ENCODE results near the gene ZNF747.

The ZNF747 gene

GRCh38 chr16:30553393-30553899 lies 18.8 kb upstream of the ZNF747 start:
- TF ChIP-seq CTCF (IDR thresholded peaks at IDR 0.05; ENCODE audit: borderline replicate concordance, control extremely low read depth, extremely low read depth, insufficient read depth, missing control alignments) = no peak
- in situ Hi-C loops (cut with MboI; ENCODE audit: low sequenced_read_pairs, unreplicated experiment) = no loop called here
- no peak for DNase-seq (ENCODE audit: low spot score)

- in situ Hi-C loops (cut with MboI; ENCODE audit: low sequenced_read_pairs, unreplicated experiment) = no loop called here
- no peak for TF ChIP-seq CTCF (IDR thresholded peaks at IDR 0.05; ENCODE audit: borderline replicate concordance, control extremely low read depth, extremely low read depth, insufficient read depth, missing control alignments)
- no peak for DNase-seq (ENCODE audit: low spot score)
These were observed 18.3 kb upstream of the ZNF747 start for GRCh38 chr16:30552956-30553355.

GRCh38 chr16:30551781-30552180 lies 17.1 kb upstream of the ZNF747 start:
- TF ChIP-seq CTCF (IDR thresholded peaks at IDR 0.05; ENCODE audit: borderline replicate concordance, control extremely low read depth, extremely low read depth, insufficient read depth, missing control alignments) = no peak
- peak; percentile 72 for DNase-seq (ENCODE audit: low spot score)
- in situ Hi-C loops (cut with MboI; ENCODE audit: low sequenced_read_pairs, unreplicated experiment) = no loop called here

GRCh38 chr16:30548416-30549253 lies 14.0 kb upstream of the ZNF747 start:
- in situ Hi-C loops (cut with MboI; ENCODE audit: low sequenced_read_pairs, unreplicated experiment) = no loop called here
- DNase-seq (ENCODE audit: low spot score) = no peak
- no peak for TF ChIP-seq CTCF (IDR thresholded peaks at IDR 0.05; ENCODE audit: borderline replicate concordance, control extremely low read depth, extremely low read depth, insufficient read depth, missing control alignments)

- in situ Hi-C loops (cut with MboI; ENCODE audit: low sequenced_read_pairs, unreplicated experiment) = no loop called here
- no peak for TF ChIP-seq CTCF (IDR thresholded peaks at IDR 0.05; ENCODE audit: borderline replicate concordance, control extremely low read depth, extremely low read depth, insufficient read depth, missing control alignments)
These were observed 11.5 kb upstream of the ZNF747 start for GRCh38 chr16:30546115-30546514.

GRCh38 chr16:30543067-30543466 lies 8.4 kb upstream of the ZNF747 start:
- TF ChIP-seq CTCF (IDR thresholded peaks at IDR 0.05; ENCODE audit: borderline replicate concordance, control extremely low read depth, extremely low read depth, insufficient read depth, missing control alignments) = no peak
- no peak for DNase-seq (ENCODE audit: low spot score)
- in situ Hi-C loops (cut with MboI; ENCODE audit: low sequenced_read_pairs, unreplicated experiment) = no loop called here

More at GRCh38 chr16:30546115-30546514, 11.5 kb upstream of the ZNF747 start:
- DNase-seq (ENCODE audit: low spot score) = no peak

Data from GM13976 (cell line).